Activated T-cell treated with anti-CD3 and anti-CD28 coated beads for 1 hour (primary cell): ENCODE results near the gene ITIH2.
A peak's percentile ranks its signal among the peaks of the same experiment; 100 is the strongest.
"Not testable (repeated sequence)": the region's sequence is repeated elsewhere in the genome, so short reads cannot be mapped to it uniquely, and the experiment has no call there.

Experiments
- DNase-seq: peaks from one replicate; pipeline ENCODE4 v3.0.0-alpha.2; 2020; ENCODE audit warnings: low read depth

ITIH2 gene, protein sequence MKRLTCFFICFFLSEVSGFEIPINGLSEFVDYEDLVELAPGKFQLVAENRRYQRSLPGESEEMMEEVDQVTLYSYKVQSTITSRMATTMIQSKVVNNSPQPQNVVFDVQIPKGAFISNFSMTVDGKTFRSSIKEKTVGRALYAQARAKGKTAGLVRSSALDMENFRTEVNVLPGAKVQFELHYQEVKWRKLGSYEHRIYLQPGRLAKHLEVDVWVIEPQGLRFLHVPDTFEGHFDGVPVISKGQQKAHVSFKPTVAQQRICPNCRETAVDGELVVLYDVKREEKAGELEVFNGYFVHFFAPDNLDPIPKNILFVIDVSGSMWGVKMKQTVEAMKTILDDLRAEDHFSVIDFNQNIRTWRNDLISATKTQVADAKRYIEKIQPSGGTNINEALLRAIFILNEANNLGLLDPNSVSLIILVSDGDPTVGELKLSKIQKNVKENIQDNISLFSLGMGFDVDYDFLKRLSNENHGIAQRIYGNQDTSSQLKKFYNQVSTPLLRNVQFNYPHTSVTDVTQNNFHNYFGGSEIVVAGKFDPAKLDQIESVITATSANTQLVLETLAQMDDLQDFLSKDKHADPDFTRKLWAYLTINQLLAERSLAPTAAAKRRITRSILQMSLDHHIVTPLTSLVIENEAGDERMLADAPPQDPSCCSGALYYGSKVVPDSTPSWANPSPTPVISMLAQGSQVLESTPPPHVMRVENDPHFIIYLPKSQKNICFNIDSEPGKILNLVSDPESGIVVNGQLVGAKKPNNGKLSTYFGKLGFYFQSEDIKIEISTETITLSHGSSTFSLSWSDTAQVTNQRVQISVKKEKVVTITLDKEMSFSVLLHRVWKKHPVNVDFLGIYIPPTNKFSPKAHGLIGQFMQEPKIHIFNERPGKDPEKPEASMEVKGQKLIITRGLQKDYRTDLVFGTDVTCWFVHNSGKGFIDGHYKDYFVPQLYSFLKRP

DNA sequence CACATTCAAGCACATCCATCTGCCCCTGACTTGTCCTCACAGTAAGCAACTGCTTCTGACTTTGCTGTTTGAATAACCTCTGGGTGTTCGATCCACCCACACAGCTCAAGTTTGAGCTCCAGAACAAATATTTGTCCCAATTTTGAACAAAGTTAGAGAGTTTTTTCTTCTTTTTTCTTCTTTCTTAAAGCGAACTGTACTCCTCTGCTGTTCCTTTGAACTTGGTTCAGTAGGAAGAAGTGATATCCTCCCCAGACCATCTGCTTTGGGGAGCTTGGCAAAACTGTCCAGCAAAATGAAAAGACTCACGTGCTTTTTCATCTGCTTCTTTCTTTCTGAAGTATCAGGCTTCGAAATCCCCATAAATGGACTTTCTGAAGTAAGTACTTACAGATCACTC lies at the start of gene ITIH2:
Gene ITIH2, plus strand, starts transcription at position 177 of the 400 bp plus-strand sequence. Its CDS starts 119 bp downstream, at position 296.
- DNase-seq, result no peak

DNA sequence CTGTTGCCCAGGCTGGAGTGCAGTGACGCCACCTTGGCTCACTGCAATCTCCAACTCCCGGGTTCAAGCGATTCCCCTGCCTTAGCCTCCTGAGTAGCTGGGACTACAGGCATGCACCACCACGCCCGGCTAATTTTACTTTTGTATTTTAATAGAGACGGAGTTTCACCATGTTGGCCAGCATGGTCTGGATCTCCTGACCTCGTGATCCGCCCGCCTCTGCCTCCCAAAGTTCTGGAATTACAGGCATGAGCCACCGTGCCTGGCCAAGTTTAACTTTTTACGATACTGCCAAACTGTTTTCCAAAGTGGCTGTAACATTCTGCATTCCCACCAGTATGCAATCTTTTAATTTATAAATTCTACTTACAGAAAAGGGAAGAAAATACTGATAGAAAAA lies 46.0 kb upstream of the ITIH2 start:
- not testable (repeated sequence) for DNase-seq

DNA sequence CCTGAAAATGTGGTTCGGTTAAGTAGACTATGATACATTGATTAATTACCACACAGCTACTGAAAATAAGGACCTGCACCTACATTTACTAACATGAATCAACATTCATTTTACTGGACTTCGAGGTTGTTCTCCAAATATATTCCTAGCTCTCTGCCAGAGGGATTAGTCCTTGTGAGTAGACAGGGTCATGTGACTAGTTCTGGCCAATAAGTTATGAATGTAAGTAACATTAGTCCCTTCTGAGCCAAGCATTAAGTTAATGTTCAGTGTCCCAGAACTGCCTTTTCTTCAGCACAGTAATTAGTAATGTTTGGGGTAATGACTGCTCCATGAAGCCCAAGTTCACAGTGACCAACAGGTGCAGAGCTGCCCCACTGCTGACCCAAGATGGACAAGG lies 45.6 kb upstream of the ITIH2 start:
- no peak for DNase-seq

DNA sequence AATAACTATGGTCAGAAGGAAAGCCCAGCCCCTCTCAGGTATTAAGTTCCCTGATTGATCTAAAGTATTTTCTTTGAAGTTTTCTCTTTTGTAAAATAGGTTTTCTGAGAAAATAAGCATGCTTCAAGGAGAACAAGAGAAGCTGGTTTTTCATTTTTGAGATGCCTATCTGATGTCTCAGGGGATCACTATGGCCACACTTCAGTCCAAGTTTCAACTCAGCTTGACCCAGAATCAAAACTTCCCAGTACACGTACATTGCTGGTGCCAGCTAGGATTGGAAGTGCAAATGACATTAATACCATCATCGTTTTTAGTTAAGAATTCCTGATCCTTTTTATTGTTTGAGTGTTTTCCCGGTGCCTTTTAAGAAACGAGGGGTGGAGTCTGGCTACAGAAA lies 43.6 kb upstream of the ITIH2 start:
- no peak for DNase-seq

DNA sequence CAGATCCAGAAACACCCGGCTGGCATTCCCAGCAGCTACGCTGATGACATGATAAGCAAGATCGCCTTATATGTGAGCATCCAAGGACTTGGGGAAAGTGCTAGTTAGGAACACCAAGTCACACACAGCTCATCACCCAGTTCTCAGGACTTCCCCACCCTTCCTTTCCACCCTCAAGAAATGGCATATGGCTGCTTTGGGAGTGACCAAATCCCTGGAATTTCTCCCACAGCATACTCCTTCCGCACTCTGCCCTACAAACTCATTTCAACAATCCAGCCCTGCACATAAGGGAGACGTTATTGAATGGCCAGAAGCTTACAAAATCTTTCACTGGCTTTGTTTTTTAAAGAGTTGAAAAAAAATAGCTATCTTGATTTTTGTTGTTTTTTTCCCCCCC lies 40.6 kb upstream of the ITIH2 start:
- no peak for DNase-seq

DNA sequence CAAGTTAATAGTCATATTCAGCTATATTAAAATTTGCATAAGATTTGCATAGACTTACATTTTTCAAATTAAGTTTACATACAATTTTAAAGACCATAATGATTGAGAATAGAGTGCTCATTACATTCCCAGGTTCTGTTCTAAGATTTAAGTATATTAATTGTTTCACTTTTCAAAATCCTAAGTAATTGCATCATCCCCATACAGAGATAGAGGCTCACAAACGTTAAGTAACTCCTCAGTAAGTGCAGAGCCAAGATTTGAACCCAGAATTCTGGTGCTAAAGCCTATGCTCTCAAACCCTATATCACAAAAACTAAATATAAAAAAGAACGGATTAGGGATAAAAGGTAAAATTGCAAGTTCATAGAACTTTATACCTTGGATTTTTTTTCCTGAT lies 38.4 kb upstream of the ITIH2 start:
- no peak for DNase-seq

DNA sequence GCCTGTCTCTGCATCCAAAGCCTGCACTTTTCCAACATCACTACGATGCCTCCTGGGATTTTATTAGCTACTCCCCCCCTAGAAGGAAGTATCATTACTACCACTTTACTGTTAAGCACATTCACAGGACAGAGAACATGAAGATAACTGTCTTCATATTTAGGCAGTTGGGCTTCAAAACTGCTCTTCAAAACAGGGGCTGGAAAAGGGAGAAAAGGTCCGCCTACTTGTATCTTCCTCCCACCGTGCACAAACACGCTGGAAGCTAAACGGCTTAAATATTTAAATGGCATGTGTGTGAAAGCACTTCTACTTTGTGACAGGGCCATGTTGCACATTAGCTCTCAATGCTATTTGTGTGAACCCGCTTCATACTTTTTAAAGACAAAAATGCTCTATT lies 37.3 kb upstream of the ITIH2 start:
- DNase-seq, result no peak

DNA sequence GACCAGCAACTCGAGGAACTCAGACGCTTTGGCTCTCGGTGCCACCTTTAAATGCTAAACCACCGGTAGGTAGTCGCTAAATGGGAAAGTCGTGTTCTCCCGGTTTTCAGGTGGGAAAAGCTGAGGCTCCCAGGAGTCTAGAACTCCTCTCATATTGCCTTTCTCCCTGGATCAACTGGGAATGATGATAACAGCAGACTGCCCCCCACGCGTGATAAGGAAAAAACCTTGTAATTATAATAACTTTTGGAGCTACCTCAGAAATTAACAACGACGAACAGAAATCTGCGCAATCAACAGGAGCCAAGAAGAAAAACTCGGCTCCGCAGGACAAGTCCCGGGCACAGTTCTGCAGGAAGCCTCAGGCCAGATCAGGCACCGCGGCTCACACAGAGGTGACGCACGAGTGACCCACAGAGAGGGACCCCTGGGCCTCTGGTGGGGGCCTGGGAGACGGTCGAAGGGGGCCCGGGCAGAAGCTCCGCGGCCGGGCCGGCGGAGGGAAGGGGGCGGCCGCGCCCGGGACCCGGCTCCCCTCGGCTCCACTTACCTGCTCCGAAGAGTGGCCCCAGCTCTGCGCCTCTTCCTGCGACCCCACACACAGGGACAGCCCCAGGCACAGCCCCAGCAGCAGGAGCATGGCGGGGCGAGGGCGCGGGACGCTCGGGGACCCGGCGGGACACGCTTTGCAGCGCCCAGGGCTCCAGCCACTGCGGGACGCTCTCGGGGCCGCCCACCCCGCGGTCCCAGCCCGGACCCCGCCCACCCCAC lies 36.7 kb upstream of the ITIH2 start, which contains the start of gene ITIH5:
Gene ITIH5, minus strand, starts transcription at position 714 of the 771 bp plus-strand sequence. Its CDS starts 74 bp downstream, at position 640.
- DNase-seq, result no peak

DNA sequence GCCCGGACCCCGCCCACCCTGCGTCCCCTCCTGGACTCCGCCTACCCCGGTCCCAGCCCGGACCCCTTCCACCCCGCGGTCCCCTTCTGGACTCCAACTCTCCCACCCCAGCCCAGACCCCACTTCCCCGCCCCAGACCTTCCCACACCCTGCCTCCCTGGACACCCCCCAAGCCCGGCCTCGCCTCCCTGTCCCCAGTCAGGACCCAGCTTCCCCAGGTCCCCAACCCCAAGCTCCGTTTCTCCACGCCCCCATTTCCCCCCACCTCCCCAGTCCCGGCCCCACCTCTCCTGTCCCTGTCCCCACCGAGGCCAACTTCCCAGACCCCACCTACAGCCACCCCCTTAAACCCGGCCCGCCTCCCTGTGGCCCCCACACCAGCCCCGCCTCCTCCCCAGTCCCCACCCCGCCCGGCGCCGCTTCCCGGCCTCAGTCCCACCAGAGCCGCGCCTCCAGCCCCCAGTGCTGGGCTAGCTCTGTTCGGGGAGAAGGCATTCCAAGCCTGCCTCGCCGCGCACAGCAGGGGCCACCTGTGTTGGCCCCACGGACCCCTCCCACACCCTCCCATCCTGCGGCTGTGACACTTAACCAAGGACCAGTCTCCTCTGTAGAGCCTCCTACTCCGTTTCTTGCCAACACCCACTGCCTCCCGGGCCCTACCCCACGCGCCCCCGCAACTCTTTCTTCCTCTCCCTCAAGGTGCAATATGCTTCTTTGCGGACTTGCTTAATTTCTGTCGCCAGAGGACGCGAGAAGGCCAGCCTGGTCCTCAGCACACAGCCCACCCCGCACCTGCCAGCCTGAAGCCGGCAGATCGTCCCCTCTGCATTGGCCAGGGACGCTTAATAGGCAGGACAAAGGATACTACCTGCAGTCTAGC lies 35.6 kb upstream of the ITIH2 start:
- no peak for DNase-seq

DNA sequence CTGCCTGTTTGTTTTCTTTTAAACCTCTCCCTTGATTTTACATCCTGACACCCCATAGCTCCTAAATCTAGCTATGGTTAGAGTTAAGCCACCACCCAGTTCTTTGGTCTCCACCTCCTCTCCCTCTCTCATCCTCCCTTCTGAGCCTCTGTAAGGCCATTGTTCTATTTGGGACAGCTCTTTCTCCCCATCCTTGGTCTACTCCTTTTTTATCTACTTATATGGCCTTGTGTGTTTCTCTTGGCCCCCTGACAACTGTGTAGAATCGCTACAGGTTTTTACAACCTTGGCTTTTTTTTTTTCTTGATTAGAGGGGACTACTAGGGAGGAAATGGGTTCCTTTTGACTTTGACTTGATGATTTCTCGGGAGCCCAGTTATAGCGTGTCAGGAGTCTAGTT lies 33.0 kb upstream of the ITIH2 start:
- no peak for DNase-seq

DNA sequence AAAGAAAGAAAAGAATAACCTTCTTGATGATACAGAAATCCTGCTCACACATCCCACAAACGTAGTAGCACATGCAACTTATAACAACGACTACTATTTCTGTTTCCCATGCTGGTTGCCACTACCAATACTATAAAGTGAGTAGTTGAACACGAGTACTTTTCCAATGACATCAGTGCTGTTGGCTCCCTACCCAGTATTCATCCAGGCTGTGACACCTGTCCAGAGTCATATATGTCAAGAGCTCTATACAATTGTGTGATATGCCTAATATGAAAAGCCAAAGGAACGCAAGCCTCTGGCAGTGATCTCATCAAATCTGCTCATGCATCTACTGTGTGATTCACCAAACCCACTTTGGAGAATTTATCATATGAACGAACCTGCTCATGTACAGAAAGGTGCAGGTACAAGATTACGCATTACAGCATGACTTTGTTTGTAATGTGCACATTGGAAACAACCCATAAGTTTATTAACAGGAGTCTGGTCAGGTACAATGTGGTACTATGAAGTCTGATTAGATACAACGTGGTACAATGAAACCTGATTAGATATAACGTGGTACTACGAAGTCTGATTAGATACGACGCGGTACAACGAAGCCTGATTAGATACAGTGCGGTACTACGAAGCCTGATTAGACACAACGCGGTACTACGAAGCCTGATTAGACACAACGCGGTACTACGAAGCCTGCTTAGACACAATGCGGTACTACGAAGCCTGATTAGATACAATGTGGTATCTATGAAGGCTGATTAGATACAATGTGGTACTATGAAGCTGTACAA lies 30.6 kb upstream of the ITIH2 start:
- no peak for DNase-seq

DNA sequence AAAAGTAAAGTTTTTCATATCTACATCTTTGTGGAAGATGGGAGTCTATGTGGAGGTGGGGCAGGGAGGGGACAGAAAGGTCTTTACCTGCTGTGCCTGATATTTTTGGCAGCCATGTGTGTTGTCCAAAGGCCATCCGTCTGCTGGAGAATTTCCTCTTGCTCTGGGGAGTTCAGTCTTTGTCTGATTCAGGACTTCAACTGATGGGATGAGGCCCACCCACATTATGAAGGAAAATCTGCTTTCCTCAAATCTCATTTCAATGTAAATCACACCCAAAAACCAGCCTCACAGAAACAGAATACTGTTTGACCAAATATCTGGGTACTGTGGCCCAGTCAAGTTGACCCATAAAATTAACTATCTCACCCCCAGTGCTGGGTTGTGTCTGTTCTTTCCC lies 23.9 kb upstream of the ITIH2 start:
- no peak for DNase-seq

DNA sequence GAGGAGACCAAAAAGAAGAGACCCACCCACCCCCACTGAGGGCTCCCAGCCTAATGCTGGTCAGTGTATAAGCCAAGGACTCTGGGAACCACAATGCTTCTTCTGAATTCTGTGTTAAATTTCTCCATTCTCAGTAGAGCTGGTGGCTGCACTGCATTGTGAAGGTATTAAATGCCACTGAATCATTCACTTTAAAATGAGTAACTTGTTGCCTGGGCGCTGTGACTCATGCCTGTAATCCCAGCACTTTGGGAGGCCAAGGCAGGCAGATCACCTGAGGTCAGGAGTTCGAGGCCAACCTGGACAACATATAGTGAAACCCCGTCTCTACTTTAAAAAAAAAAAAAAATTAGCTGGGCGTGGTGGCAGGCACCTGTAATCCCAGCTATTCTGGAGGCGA lies 23.0 kb upstream of the ITIH2 start:
- DNase-seq, result not testable (repeated sequence)

DNA sequence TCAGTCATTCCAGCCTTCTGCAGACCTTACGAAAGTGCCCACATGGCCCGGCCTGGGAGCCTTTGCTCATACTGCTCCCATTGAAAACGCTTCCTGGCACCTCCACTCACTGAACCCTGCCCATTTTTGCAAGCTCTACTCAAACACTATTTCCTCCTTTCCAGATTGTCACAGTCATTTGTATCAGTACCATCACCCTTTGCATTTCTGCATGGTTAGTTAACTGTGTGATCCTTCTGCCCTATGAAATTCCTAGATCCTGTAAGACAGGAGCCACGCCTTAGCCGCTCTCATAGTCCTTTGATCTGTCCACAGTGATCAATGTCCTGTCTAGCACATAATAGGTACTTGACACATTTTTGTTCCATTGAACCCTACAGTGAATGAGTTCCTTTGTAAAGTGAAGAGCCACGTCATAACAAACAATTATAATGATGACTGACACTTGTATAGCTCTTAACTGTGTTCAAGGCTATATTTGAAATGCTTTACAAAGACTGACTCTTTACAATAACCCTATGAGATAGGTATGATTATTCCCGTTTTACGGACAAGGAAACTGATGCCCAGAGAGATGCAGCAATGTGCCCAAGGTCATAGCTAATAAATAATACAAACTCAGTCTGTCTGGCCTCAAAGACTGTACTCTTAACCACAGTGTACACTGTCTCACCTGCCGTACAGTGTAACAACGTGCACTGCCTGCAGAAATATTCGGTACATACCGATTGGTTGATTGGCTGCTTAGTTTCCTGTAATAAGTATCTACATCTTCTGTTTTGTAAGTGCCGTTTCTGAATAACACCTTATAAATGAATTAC lies 16.6 kb upstream of the ITIH2 start:
- no peak for DNase-seq

DNA sequence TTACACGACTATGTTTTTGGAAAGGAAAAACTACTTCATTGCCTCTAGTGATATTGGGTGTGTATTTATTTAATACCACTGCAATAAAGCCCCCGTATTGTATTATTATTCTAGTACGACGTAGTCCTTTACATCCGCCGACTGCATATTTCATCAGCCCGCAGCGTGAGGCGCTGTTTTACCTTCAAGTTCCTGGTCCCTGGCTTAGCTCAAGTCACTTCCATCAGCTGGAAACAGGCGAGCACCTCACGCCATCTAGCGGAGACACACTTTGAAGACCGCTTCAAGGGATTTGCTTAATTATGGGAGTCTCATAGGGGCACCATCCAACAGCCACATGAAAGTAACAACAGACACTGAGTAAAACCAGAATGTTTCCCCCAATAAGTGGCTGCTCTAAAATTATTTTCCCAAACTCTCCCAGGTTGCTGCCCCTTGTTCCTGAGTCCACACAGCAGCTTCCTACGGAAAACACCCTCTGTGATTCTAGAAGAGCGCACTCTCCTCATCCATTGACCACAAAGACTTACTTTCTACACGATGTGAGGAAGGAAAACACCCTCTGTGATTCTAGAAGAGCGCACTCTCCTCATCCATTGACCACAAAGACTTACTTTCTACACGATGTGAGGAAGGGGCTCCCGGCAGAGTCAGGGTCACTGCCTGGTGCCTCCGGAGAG lies 15.7 kb upstream of the ITIH2 start:
- DNase-seq, result peak; percentile 59

DNA sequence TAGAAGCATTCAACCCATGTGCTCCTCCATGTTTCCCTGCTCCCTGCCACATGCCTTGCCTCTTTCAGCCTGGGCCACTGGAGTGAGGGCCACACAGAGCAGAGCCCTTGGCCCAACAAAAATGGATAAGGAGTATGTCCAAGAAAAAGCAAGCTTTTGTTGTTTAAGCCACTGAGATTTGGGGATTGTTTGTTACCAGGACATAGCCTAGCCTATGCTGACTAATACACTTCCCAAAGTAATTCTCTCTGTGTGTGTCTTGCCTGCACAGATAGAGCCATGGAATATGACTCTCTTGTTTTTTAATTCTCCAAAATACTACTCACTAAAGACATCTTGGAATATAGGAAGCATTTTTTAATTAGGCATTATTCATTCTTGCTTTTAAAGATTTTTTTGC lies 13.5 kb upstream of the ITIH2 start:
- DNase-seq, result no peak

DNA sequence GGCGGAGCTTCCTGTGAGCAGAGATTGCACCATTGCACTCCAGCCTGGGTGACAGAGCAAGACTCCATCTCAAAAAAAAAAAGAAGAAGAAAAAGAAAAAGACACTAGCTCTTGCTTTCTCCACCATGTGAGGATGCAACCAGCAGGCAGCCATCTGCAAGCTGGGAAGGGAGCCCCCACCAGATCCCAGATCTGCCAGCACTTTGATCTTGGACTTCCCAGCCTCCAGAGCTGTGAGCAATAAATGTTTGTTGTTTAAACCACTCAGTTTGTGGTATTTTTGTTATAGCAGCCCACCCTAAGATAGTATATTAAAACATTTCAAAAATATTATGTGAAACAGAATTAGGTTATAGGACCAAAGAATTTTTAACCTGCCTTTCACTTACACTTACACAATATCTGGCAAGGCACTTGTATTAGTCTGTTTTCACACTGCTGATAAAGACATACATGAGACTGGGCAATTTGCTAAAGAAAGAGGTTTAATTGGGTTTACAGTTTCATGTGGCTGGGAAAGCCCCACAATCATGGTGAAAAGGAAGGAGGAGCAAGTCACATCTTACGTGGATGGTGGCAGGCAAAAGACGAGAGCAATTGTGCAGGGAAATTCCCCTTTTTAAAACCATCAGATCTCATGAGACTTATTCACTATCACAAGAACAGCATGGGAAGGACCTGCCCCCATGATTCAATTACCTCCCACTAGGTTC lies 12.1 kb upstream of the ITIH2 start:
- not testable (repeated sequence) for DNase-seq

DNA sequence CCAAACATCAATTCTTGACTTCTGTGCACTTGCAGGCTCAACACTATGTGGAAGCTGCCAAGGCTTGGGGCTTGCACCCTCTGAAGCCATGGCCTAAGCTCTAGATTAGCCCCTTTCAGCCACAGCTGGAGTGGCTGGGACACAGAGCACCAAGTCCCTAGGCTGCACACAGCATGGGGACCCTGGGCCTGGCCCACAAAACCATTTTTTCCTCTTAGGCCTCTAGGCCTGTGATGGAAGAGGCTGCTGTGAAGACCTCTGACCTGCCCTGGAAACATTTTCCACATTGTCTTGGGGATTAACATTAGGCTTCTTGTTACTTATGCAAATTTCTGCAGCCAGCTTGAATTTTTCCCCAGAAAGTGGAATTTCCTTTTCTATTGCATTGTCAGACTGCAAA lies 10.7 kb upstream of the ITIH2 start:
- not testable (repeated sequence) for DNase-seq
